CD4-positive, alpha-beta T cell treated with Interleukin-4 for 1 hour (primary cell): ENCODE data around the gene FREM2.

Experiments
- DNase-seq, 2 donors: peaks; one replicate each; pipeline ENCODE4 v3.0.0-alpha.2; 2020 to 2022

FREM2 gene

GRCh38 chr13:38763446-38764381 lies 76.8 kb downstream of the FREM2 start:
- no peak for DNase-seq

GRCh38 chr13:38766799-38767198 lies 79.9 kb downstream of the FREM2 start:
- DNase-seq = no peak

GRCh38 chr13:38767506-38768265 lies 80.8 kb downstream of the FREM2 start:
- DNase-seq = no peak

DNA sequence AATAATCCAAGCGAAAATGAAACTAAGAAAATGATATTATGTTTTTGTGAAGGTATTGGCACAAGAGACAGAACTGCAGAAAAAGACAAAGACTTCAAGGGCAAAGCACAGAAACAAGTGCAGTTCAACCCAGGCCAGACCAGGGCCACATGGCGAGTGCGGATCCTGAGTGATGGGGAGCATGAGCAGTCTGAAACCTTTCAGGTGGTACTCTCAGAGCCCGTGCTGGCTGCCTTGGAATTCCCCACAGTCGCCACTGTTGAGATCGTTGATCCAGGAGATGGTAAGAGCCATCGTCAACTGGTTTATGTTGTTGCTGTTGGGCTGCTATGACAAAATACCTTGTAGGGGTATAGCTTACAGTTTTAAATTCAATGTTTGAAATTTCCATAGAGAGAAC lies 82.6 kb downstream of the FREM2 start:
- DNase-seq = no peak

DNA sequence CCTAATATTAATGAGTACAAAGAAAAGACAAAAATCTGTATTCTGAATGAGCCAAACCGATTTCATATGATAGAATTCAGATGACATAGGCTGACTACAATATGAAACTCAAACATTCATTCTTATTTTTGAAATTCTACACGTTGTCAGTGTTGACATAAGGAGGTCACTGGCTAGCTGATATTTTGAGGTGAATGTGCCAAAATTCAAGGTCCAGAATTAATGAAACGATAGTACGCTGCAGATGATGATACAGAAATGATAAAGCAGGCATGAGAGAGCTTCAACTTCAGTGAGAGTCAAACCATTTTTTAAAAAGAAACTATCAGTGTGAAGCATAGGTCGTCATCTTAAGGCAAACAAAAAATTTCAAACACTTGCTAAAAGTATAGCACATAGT lies 88.2 kb downstream of the FREM2 start:
- DNase-seq = no peak

DNA sequence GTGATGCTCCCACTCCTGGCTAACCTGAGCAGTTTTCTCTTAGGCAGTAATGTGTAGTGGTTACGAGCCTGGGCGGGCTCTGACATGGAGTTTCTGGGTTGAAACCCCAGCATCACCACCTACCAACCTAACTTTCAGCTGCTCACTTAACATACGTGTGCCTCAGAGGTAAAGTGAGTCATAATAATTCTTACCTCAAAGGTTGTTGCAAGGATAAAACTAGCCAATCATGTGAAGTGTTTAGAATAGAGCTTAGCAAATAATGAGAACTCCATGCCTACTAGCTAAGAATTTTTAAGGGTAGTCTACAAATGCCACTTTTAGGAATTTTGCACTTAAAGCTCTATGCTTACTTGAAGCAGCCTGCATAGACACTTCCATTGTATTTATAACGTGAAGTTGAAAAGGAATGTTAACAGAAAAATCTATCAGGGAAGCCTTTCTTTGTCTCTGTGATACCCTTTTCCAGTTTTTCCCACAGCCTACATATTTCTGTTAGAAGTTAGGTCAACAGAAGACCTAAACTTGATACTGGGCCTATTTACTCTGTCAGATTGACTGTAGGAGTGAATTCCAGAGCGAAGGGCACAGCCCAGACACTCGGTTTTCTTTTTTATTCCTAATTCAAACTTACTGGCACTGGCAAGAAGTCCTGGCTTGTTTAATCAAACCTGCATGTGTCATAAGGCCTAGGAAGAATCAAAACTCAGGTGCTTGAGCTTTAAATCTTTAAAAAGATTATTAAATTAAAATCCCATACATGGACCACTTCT lies 90.7 kb downstream of the FREM2 start:
- no peak for DNase-seq

GRCh38 chr13:38781539-38781938 lies 94.7 kb downstream of the FREM2 start:
- DNase-seq = no peak

DNA sequence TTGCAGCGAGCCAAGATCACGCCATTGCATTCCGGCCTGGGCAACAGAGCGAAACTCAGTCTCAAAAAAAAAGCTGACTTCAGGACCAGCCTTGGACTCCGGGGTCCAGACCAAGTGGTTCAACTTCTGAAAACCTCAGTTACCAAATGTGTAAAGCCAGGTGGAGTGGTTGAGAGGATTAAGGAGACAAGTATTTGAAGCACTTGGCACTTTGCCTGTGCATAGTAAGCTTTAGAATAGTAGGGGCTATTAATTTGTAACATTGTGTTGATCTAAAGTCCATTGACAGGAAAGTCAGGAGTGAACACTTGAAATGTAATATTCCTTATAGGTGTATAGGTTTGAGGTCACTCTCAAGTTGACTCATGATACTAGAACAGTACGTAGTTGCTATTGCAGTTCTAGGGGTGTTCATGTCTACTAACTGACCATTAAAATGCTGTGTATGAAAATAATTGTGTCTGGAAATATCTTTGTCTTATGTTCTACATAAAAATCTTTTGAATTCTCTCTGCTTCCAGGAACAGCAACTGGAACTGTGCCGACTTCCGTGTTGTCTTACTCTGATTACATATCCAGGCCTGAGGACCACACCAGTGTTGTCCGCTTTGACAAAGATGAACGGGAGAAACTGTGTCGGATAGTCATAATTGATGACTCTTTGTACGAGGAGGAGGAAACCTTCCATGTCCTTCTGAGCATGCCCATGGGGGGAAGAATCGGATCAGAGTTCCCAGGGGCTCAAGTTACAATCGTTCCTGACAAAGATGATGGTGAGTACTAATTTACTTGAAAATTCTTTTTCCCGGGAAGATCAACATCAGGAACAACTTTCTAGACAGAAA lies 97.4 kb downstream of the FREM2 start:
- DNase-seq = no peak

GRCh38 chr13:38785042-38785441 lies 98.2 kb downstream of the FREM2 start:
- DNase-seq = no peak

DNA sequence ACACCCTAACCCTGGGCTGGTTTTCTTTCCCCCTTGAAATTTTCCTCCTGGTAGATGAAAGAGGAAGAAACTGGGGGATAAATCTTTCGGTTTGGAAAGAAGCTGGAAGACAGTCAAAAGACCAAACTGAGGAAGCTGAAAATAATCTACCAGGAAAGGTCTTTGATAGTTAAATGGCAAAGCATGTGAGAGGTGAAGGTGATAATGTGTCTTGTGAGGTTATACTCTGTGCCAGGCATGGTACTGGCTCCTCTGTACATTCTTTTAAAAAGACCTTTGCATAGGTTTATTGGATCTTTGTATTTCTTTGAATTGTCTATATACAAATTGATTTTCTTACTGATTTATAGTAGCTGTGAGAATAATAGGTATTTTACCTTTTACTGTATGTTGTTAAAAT lies 98.6 kb downstream of the FREM2 start:
- DNase-seq = no peak

DNA sequence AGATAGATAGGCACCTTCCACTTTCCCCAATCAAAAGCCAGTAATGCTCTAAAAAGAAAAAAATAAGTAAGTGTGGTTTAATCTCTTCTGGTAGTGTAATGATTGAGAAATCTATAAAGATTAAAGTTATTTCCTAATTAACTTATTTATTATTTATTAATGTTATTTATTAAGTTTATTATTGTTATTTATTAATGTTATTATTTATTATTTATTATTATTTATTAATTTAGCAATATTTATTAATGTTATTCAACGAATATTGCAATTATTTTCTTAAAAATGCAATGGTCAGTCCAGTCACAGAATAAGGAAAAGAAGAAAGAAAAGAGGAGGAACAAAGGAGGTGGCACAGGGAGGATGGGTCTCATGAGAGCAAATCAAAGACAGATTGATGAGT lies 100.7 kb downstream of the FREM2 start:
- no peak for DNase-seq

GRCh38 chr13:38796890-38797289 lies 110.0 kb downstream of the FREM2 start:
- DNase-seq = no peak

- no peak for DNase-seq
Observed at GRCh38 chr13:38803531-38803930, 116.7 kb downstream of the FREM2 start.

DNA sequence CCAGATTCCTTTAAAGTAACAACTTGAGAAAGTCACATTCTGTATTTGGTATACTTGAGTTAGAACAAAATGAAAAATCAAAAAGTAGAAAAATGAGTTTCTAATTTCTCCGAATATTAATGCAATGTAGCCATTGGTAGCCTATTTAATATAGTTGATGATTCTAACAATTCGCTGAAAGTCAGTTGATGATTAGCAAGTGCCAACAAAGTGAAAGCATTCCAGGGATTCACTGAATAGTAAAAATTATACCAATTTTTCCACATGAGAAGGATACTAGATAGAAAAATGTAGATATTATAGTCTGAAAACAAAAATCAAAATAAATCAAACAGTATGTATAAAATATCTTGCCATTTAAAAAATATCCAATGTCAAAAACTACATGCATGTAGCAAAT lies 117.2 kb downstream of the FREM2 start:
- no peak for DNase-seq

- no peak for DNase-seq
Observed at GRCh38 chr13:38804536-38804935, 117.7 kb downstream of the FREM2 start.

- no peak for DNase-seq
Observed at GRCh38 chr13:38814331-38814730, 127.5 kb downstream of the FREM2 start.

DNA sequence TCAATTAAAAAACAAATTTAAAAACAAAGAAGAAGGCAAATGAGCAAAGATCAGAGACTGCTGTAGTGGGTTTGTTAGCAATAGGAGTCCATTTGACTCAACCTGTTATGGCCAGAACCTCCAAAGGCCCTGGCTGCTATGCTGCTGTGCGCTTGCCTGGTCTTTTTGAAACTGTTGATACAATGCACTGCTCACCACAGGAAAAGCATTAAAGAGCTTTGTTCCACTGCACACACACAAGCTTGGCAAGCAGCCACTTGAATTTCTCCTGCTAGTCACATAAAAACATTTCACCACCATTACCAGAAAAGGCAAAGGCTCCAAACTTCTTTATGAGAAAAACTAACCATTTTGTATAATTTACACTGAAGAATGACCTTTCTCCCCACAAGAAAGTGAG lies 132.2 kb downstream of the FREM2 start:
- no peak for DNase-seq

DNA sequence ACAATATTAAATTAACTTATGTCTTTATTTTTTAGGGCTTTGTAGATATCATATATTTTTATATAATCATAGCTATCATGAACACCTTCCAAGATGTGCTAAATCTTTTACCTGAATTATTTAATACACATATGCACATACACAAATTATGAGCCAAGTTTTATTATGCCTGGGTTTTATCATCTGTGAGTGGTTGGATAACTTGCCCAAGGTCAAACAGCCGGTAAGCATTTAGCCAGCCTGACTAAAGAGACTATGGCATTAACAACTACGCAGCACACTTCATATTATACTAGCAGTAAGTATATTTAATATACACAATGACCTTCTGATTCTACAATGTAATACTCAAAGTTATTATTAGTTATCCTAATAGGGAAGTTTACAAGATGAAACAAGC lies 132.7 kb downstream of the FREM2 start:
- no peak for DNase-seq

DNA sequence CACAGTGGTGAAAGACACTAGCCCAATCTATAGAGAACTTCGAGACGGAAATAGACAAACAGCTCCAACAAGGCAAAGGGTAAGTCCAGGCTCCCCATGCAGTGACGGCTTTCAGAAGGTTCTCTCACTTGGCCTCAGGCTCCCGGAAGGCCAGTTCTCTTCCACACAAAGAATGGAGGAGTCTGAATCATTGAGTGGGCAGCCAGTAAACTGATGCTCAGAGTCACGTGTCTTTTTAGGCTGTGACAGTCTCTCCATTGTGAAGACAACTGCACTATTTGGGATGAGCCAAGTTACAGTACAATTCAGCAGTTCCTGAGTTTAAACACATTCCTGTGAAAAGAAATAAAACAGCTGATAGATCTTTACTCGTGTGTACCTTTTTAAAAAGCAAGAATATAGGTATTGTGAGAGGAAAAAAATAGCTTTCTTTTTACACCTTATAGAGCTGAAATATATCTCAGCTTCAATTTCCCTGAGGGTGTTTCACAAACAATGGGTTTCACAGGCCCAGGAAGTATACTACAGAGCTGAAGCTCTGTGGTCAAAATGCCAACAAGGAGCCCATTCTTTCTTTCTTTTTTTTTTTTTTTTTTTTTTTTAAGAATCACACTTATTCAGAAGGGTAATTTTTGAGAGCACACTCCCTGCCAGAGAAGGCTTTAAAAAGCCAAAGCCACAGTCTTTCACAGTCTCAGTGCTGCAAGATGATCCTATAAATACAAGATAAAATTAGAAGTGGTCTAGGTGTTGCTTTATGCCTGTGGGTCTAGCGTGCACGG lies 135.1 kb downstream of the FREM2 start:
- no peak for DNase-seq

- no peak for DNase-seq
Observed at GRCh38 chr13:38824342-38824741, 137.5 kb downstream of the FREM2 start.

DNA sequence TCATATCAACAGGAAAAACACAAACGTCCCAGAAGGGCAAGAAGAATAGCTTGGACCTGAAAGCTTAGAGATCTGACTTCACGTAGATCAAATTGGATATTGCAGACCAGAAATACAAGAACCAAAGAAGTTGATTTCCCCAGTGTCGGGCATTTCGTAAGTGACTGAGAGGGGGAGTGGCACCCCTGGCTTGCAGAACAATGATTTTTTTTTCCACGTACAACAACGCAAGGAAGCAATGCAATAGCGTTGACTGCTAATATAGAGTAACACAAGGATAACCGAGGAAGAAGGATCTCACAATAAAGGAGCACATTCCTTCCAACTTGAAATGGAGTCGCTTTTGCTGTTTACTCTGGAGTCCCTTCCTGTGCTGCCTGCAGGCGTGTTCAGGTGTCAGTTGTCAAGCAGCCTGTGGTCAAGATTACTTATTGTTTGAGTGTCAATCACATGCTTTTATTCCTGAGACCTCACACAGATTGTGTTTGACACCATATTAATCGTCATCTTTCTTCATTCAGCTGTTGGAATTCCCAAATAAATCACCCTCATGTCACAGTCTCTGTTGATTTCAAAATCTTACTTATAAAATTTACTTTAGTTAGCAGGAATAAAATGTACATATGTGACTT lies 139.4 kb downstream of the FREM2 start:
- no peak for DNase-seq
